Measurements from ENCODE around the gene GPN3.
"Not testable (repeated sequence)": the region's sequence is repeated elsewhere in the genome, so short reads cannot be mapped to it uniquely, and the experiment has no call there.

Gene GPN3

DNA sequence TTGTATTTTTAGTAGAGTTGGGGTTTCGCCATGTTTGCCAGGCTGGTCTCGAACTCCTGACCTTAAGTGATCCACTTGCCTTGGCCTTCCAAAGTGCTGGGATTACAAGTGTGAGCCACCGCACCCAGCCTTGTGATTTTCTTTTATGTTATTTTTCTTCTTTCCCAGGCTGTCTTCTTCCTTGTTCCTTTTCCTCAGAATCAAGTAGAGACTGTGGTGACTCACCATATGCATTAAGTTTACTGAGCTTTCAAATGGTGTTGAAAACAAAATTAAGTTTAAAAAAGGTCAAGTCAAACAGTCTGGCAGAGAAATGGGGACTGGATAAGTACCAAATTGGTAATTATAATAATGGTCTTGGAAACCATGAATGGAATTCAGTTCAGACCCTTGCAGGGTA, 23.6 kb downstream of the GPN3 start:
- no peak for DNase-seq (ENCODE audit: low read depth)

DNA sequence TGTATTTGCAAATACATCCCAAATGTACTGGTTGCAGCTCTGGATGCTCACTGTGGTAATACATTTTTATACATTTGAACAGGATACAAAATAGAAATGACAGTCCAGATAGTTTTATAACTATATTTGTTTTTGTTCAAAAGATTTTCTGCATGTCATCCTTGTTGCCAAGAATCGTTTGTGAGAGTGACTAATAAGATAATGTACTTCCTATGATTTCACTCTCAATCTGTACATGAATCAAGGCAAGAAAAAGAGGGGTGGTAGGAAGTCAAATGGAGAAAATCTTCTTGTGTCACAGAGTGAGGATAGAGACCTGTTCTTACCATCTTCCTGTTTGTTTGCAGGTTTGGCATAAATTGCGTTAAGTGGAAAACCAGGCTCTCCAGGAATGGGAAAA, 31.8 kb downstream of the GPN3 start:
- DNase-seq (ENCODE audit: low read depth), result no peak

- DNase-seq (ENCODE audit: low read depth), result no peak
These were observed 36.0 kb downstream of the GPN3 start for GRCh38 chr12:110431957-110432587.

DNA sequence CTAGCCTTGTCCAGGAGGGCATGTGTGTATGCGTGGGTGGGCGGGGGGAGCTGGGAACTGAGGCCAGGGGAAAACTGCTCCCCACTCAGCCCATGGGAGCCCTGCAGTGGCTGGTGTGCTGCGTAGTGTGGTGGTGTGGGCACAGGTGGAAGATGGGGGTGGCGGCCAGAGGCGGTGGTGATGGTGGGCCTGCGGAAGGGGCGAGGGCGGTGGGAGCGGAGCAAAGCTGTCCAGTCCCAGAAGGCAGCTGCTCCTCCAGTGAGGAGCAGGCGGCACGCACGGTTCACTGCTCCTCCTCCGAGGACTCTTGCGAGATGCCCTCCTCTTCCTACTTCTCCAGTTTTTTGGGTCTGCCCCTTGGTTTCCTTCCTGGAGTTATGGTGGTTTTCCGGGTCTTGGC, 38.4 kb downstream of the GPN3 start:
- DNase-seq (ENCODE audit: low read depth), result not testable (repeated sequence)

- DNase-seq (ENCODE audit: low read depth), result no peak
These were observed 41.7 kb downstream of the GPN3 start for GRCh38 chr12:110426406-110426805.

DNA sequence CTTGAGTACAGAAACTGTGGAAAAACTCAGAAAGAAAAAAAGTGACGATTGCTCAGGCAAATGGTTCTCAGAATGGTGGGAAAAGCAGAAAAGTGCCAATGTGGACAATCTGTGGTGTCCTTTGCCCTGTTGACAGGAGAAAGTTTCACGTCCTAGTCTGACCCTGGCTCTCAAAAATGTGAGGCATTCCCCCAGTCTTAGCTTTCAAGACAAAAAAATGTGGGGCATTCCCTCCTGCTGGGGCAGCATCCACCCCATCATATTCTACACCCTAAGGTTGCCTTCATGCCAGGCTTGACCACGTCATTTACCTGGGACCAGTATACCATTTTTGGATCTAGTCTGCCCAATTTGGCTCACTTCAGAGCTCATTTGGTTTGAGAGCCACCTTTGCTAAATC, 43.8 kb downstream of the GPN3 start:
- no peak for DNase-seq (ENCODE audit: low read depth)

- no peak for DNase-seq (ENCODE audit: low read depth)
These were observed 46.4 kb downstream of the GPN3 start for GRCh38 chr12:110421701-110422100.

GRCh38 chr12:110421159-110421661, 46.8 kb downstream of the GPN3 start:
- no peak for DNase-seq (ENCODE audit: low read depth)

DNA sequence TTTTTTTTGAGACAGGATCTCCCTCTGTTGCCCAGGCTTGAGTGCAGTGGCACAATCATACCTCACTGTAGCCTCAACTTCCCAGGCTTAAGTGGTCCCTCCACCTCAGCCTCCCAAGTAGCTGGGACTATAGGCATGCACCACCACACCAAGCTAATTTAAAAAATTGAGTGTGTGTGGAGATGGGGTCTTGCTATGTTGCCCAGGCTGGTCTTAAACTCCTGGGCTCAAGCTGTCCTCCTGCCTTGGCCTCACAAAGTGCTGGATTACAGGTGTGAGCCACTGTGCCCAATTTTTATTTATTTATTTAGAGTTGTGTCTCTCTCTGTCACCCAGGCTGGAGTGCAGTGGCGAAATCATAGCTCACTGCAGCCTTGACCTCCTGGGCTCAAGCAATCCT, 47.4 kb downstream of the GPN3 start:
- DNase-seq (ENCODE audit: low read depth), result not testable (repeated sequence)

DNA sequence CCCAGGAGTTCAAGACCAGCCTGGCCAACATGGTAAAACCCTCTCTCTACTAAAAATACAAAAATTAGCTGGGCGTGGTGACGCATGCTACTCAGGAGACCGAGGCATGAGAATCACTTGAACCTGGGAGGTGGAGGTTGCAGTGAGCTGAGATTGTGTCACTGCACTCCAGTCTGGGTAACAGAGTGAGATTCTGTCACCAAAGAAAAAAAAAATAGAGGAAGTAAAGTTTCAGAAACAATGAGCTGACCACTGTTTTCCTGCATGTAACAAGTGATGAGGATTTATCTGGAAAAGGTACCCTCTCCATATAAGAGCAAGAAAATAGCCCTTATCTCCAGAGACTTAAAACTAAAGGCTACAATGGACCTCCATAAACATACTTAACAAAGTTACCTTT, 50.9 kb downstream of the GPN3 start:
- DNase-seq (ENCODE audit: low read depth), result not testable (repeated sequence)

DNA sequence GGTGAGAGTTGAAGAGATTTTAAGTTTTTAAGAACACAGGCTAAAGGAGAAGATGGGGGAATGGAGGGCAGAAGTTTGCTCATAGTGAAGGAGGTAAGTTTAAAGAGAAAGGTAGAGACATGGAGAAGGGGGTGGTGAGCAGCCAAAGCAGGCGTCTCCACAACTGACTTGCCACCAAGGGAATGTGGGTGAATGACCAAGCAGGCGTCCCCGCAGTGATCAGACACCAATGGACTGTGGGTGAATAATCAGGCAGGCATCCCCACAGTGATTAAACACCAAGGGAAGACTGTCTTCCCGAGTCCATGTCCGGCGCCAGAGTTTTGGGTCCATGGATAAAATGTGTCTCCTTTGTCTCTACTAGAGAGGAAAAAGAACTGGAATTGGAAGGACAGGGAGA, 58.0 kb downstream of the GPN3 start:
- not testable (repeated sequence) for DNase-seq (ENCODE audit: low read depth)

GRCh38 chr12:110405126-110405662, 62.9 kb downstream of the GPN3 start:
- DNase-seq (ENCODE audit: low read depth), result not testable (repeated sequence)

- peak; percentile 61 for DNase-seq (ENCODE audit: low read depth)
These were observed 63.9 kb downstream of the GPN3 start for GRCh38 chr12:110403976-110404682.

DNA sequence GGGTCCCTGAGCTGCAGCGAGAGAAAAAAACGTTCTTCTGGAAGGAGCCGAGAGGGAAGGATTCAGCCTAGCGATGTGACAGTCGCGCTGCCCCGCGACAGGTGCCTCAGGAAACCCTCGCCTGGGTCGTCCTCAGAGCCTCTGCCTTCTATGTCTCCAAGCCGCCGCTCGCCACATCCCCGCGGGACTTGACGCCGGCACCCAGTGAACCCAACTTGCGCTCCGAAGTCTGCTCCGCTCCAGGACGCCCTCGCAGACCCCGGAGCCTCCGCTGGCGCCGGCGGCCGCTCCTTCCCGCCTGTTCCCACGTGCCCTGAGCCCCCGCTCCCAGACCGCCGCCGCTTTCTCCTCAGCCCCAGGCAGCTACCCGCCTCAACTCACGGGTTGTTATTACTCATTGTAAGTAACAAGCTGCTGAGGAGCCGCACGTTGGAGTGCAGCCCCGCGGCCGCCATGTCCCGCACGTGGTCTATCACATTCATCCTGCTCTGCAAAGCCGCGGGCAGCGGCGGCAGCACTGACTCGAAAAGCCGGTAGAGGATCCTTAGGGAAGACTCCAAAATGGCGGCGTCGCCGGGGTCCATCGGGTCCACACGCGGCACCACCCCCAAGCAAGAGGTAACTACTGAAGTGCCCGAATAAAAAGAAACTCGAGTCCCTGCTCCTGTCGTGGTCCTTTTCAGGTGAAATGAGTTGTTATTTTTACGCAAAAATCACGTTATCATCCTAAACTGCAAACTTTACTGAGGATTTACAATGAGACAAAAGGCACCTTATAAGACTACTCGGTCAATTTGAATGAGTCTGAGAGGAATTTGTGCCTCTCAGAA, 64.7 kb downstream of the GPN3 start, which contains the start of gene ANAPC7:
Gene ANAPC7, minus strand, starts transcription at position 563 of the 830 bp plus-strand sequence. Its CDS starts 81 bp downstream, at position 482.
- peak; percentile 78 for DNase-seq (ENCODE audit: low read depth)

All from activated gamma-delta T cell treated with anti-CD3 and anti-CD28 coated beads, Interleukin-2, amount 50 U/mL, for 16 hours (primary cell).